Thoracic aorta (tissue), 2 donors: Measurements from ENCODE around the gene DPF1. TPM values are rescaled to one million over a fixed set of nuclear protein-coding genes. Genes with fewer than 3 reads are reported as not detected.

Experiments
- ATAC-seq: fragments of 150-250 bp; one replicate; pipeline ENCODE4 v1.8.0; 2017; ENCODE audit warnings: low read depth; ENCODE audit not compliant: insufficient number of reproducible peaks, low FRiP score
- DNase-seq: peaks from one replicate; pipeline ENCODE4 v3.0.0-alpha.2; 2020; ENCODE audit warnings: low spot score
- H3K27ac ChIP-seq, 2 donors: fragments of 200-600 bp; sonication (generic); 1 replicate in 1 of 2; 2 replicates in 1 of 2; pipeline ENCODE4 v1.5.1; 2016; ENCODE audit warnings: mild to moderate bottlenecking in 2 of 2, moderate library complexity in 2 of 2
- H3K27me3 ChIP-seq: fragments of 200-600 bp; sonication (generic); replicated peaks from 2 replicates; pipeline ENCODE4 v1.6.0; 2016; ENCODE audit warnings: mild to moderate bottlenecking; ENCODE audit not compliant: insufficient read depth
- H3K36me3 ChIP-seq: fragments of 200-600 bp; sonication (generic); one replicate; pipeline ENCODE4 v1.5.1; 2016
- H3K4me1 ChIP-seq, 2 donors: fragments of 200-600 bp; sonication (generic); 1 replicate in 1 of 2; 2 replicates in 1 of 2; pipeline versions ENCODE4 v1.5.1 to v1.6.0; 2016; ENCODE audit warnings: low read depth in 2 of 2, mild to moderate bottlenecking in 1 of 2; ENCODE audit not compliant: control insufficient read depth in 1 of 2
- H3K4me3 ChIP-seq: fragments of 200-600 bp; sonication (generic); 2 replicates; pipeline ENCODE4 v1.5.1; 2016; ENCODE audit warnings: mild to moderate bottlenecking
- H3K9me3 ChIP-seq: fragments of 200-600 bp; sonication (generic); 2 replicates; pipeline ENCODE4 v1.5.1; 2016
- total RNA-seq, 2 donors: library from RNA; depleted of rRNA; stranded (reverse); fragments of >200 nt; gene quantifications; one replicate each; pipeline versions ENCODE4 v1.1.0 to v1.2.3, GENCODE V29; 2016
- TF ChIP-seq, protein P1 (sequence below): fragments of 200-600 bp; sonication (generic); IDR thresholded peaks from one replicate; pipeline ENCODE4 v1.5.1; 2019; ENCODE audit warnings: antibody characterized with exemption

Gene DPF1
- total RNA-seq, 2 donors from 2014 or later: 0.85 to 1.2 TPM

DNA sequence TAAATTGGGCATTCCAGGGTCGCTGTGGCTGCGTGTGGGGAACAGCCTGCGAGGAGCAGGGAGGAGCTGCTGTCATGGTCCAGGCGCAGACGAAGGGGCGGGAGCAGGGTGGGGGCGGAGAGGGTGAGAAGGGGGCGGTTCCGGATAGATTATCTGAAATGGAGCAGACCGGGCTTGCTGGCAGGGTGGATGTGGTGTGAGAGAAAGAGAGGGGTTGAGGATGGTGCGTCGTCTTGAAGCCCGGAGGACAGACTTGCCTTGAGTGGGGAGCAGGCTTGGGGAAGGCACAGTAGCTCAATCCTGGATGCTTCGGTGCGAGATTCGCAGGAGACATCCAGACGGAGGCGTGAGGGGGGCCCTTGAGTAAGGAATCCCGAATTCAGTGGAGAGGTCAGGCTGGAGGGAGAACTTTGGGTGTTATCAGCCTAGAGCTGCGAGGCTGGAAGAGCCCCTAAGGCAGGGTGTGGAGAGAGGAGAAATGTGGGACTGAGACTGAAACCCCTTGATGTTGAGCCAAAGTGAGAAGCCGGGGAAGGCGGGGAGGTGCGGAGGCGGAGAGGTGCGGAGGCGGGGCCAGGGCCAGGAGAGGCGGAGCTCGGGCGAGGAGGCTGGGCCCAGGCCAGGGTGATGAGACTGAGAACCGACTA lies 40.6 kb downstream of the DPF1 start:
- no peak for DNase-seq
- Histone ChIP-seq H3K9me3 (peaks cover 13% of the 10 kb centered on the region), H3K36me3 (peaks cover 3% of the 10 kb centered on the region), H3K27ac (no peak overlapping the region), H3K4me1 (peaks cover 0 to 11% of the 10 kb centered on the region in 2 donors), H3K4me3 (peak overlapping the region; percentile 62), H3K27me3 (no peaks in the 10 kb centered on the region)
- TF ChIP-seq, protein P1, sequence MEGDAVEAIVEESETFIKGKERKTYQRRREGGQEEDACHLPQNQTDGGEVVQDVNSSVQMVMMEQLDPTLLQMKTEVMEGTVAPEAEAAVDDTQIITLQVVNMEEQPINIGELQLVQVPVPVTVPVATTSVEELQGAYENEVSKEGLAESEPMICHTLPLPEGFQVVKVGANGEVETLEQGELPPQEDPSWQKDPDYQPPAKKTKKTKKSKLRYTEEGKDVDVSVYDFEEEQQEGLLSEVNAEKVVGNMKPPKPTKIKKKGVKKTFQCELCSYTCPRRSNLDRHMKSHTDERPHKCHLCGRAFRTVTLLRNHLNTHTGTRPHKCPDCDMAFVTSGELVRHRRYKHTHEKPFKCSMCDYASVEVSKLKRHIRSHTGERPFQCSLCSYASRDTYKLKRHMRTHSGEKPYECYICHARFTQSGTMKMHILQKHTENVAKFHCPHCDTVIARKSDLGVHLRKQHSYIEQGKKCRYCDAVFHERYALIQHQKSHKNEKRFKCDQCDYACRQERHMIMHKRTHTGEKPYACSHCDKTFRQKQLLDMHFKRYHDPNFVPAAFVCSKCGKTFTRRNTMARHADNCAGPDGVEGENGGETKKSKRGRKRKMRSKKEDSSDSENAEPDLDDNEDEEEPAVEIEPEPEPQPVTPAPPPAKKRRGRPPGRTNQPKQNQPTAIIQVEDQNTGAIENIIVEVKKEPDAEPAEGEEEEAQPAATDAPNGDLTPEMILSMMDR: no peak
- no peak for ATAC-seq

DNA sequence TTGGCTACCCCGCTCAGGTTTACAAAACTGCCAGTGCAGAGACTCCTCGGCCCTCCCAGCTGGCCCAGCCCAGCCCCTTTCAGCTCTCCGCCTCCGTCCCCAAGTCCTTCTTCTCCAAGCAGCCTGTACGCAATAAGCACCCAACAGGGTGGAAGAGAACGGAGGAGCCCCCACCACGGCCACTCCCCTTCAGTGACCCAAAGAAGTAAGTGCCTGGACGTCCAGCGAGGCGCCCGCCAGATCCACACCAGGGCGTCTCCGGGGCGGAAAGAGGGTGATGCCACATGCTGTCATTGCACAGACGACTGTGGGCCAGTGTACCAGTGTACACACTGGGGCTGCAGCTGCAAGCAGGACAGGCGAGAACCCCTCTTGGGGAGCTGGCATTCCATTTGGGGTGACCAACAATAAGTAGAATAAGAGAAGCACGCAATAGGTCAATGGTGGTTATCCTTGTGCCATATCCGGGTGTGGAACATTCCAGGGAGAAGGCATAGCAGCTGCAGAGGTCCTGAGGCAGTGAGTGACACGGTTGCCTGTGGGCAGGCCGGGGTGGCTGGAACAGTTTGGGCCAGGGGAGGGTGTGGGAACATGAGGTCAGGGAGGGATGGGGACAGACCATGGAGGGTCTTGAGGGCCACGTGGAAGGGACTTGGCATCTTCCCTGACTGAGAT lies 41.3 kb downstream of the DPF1 start:
- peaks cover 0 to 11% of the 10 kb centered on the region in 2 donors for H3K4me1 ChIP-seq
- ATAC-seq (no peak), DNase-seq (no peak)
- peaks cover 3% of the 10 kb centered on the region for H3K36me3 ChIP-seq
- no peaks in the 10 kb centered on the region for H3K27me3 ChIP-seq
- H3K27ac ChIP-seq: no peak overlapping the region
- no peak overlapping the region for H3K4me3 ChIP-seq
- peaks cover 13% of the 10 kb centered on the region for H3K9me3 ChIP-seq
- TF ChIP-seq, protein P1: no peak

DNA sequence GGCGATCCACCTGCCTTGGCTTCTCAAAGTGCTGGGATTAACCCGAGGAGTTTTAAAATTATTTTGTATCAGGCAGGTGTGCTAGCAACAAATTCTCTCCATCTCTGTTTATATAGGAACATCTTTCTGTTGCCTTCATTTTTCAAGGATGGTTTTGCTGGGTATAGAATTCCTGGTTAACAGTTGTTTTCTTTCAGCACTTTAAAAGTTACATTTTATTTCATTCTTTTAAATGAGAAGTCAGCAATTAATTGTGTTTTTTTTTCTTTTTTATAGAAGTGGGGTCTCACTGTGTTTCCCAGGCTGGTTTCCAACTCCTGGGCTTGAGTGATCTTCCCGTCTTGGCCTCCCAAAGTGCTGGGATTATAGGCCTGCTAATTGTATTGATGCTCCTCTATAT lies 44.0 kb downstream of the DPF1 start:
- Histone ChIP-seq H3K27ac (no peak overlapping the region), H3K9me3 (peaks cover 13% of the 10 kb centered on the region), H3K27me3 (no peaks in the 10 kb centered on the region), H3K4me3 (no peak overlapping the region), H3K4me1 (peaks cover 0 to 11% of the 10 kb centered on the region in 2 donors), H3K36me3 (peaks cover 3% of the 10 kb centered on the region)
- DNase-seq: no peak
- ATAC-seq: no peak
- TF ChIP-seq, protein P1: no peak

DNA sequence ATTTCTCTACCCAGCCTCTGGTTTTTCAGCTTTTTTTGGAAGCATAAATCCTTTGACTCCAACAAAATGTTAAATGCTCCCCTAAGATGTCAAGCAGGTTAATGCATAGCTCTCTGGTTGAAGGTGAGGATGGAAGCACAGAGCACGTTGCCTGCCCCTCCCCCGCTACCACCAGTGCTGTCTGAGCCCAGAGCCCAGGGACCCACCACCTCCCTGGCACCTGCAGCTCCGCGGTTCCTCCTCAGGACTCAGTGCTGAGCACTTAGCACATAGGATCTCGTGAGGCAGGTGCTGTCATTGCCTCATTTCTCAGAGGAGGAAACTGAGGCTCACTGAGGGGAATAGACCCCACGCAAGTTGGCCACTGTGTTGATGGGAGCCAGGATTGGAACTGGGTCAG lies 48.6 kb downstream of the DPF1 start:
- peaks cover 3 to 27% of the 10 kb centered on the region in 2 donors for H3K4me1 ChIP-seq
- no peak overlapping the region for H3K27ac ChIP-seq
- H3K9me3 ChIP-seq: peaks cover 10% of the 10 kb centered on the region
- ATAC-seq: no peak
- H3K4me3 ChIP-seq: no peak overlapping the region
- TF ChIP-seq, protein P1: no peak
- no peaks in the 10 kb centered on the region for H3K36me3 ChIP-seq
- no peaks in the 10 kb centered on the region for H3K27me3 ChIP-seq
- no peak for DNase-seq

DNA sequence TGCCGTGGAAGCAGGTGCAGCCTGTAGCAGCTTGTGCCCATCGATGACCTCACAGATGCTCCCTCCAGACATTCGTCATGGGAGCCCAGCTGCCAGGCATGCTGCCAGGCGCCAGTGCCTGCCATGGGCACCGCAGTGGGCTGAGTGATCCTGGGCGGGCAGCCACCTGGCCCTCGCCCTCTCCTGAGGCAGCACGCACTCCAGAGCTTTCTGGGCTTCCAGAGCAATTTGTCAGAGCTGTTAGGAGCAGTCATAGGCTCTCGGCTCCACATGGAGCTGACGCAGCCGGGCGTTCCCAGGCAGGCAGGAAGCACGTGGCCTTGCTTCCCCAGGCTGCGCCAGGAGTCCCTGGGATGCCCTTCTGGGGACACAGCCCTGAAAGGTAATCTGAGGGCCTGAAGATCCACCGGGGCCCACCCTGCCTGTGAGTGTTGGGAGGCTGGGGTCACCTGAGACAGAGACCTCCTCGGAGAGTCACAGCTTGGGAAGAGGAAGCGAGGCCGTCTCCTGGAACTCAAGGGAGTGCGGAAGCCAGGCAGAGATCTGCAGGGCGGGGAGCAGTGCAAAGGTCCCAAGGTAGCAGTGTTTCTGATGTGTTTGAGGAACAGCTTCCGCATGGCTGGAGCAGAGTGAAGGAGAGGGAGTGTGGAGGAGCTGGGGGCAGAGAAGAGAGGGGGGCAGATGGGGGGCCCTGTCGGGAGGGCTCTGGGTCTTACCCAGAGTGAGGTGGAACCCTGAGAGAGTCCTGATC lies 50.6 kb downstream of the DPF1 start:
- Histone ChIP-seq H3K9me3 (no peaks in the 10 kb centered on the region), H3K27ac (peak overlapping the region; percentile 67 to 92), H3K4me3 (no peak overlapping the region), H3K4me1 (peaks cover 3 to 27% of the 10 kb centered on the region in 2 donors), H3K36me3 (no peaks in the 10 kb centered on the region), H3K27me3 (no peaks in the 10 kb centered on the region)
- peak; percentile 67 for DNase-seq
- TF ChIP-seq, protein P1: no peak
- ATAC-seq: peak; percentile 82
